HG03108 (cell line): ENCODE results near the gene LCNL1.

Source experiments
- ATAC-seq: cut with Tn5 transposase; IDR thresholded peaks from one replicate; pipeline ENCODE4 v1.9.1; 2021; ENCODE audit warnings: moderate library complexity; ENCODE audit not compliant: unreplicated experiment

LCNL1 gene

DNA sequence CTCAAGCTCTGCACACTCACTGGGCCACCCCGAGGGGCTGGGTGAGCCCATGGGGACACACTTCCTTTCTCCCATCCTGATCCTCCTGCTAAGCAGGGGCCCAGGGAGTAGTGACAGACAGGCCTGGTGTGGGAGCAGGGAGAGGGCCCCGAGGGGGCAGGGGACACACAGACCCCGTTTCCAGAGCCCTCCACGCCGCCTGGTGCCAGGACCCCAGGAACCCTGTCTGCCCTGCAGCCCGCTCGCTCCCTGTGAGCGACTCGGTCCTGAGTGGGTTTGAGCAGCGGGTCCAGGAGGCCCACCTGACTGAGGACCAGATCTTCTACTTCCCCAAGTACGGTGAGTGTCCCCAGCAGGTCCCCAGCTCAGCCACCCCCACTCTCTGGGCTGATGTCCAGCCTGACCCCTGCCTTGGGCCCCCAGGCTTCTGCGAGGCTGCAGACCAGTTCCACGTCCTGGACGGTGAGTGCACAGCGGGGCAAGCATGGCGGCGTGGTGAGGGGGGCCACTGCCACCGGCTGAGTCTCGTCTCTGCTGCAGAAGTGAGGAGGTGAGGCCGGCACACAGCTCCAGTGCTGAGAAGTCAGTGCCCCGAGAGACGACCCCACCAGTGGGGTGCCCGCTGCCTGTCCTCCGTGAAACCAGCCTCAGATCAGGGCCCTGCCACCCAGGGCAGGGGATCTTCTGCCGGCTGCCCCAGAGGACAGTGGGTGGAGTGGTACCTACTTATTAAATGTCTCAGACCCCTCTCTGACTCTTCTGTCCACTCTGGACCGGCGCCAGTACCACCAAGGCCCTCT is 36.4 kb upstream of the LCNL1 start:
- no peak for ATAC-seq

DNA sequence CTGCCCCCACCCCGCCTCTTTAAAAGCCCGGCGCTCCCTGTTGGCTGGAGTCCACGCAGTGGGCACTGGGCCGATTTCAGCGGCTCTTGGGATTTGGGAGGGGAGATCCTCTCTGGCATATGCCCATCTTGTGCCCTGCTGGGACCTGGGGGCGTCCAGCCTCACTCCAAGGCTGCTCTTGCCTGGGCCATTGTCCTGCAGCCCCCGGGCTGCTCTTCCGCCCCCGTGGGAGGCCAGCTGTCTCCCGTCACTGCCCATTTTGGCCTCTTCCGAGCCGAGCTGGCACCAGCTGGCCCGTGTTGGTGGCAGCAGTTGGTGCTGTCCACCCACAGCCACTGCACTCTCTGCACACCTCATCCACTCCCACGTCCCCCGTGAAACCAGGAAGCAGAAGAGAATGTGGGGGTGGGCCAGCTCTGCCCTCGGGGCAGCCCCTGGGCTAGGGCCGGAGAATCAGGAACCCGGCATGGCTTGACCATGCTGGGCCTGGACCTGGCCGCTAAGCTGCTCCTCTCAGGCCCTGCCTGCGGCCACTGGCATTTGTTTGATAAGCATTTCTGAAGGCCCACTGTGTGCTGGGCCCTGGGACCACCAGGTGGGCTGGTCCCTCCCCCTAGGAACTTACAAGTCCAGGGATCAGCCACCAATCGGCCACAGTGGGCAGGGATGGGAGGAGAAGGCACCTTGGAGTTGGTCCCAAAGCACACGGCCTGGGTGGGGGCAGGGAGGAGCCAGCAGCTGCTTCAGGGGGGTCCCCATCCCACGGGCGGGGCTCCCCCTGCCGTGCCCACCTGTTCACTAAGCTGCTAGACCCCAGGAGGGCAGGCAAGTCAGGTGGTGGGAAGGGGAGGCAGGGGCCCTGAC is 35.5 kb upstream of the LCNL1 start:
- ATAC-seq: no peak

DNA sequence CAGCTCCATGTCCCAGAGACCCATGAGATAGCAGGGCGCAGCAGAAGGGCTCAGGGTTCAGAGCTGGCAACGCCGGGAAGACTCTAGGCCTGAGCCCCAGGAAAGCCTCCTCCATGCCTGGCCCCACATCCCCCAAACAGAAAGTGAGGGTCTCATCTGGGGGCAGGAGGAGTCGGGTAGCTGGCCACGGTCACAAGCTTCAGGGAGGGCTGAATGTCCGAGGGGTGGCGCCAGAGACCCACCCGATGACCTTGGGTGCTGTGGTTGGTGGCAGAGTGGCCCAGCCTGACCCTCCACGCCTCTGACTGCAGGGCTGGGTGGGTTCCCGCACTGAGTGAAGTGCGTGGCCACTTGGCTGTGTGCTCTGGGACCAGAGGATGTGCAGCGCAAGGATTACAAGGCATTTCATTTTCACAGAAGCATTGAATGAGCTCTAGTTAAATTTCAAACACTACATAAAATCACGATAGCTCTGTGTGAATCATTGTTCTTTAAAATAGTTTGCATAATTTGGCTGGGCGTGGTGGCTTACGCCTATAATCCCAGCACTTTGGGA is 34.8 kb upstream of the LCNL1 start:
- ATAC-seq: no peak

DNA sequence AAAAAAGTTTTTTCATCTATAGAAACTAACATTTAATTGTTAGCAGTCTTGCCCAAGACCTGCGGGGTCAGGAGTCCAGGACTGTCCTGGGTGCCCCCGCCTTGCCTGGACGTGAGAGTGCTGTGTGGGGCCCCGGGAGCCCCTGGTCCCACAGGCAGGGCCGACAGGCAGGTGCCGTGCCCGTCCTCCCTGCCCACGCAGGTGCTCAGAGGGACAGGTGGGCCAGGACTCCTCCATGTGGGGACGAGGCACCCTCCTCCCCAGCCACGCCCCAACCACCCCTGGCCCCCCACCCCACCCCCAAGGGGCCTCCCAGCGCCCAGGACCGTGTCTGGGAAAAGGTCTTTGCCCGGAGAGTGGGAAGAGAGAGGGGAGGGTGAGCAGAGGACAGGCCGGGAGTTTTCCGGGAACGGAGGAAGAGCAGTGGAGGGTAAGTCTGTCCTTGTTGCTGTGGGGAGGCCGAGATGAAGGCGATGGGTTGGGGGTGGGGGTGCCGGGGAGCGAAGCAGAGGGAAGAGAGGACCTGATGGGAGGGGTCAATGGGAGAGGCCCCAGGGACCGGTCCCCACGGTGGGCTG is 33.5 kb upstream of the LCNL1 start:
- ATAC-seq: no peak

DNA sequence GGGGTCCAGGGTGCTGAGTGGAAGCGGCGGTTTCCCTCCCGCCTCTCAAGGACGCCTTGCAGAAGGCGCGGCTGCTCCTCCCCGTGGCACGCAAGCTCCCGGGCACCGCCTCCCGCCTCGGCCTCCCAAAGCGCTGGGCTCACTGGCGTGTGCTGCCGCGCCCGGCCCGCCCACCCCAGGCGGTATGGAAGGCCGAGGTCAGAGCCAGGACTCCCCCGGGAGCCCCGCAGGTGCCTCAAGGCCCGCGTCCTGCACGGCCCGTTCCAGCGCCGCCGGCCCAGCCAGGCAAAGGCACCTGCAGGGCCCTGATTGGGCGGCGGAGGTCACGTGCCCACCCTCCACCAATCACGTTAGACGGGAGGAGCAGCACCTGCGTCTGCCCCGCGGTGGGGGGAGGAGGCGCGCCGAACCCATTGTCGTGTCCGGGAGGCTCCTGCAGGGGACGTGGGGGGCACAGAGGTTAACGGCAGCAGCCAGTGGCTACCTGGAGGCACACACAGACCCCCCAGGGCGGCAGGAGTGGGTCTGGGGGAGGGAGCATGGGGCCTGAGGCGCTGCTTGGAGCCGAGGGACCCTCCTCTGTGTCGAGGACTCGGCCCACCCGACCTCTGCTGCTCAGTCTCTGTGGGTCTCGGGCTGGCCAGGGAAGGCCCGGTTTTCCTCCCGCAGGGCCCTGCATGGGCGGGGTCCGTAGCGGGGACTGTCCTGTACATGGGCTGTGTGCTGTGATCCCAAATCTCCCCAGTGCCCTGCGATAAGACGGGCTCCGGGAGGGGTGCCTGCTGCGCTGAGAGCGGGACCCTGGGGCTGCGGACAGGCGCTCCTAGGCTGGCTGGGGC is 32.8 kb upstream of the LCNL1 start:
- peak; percentile 79 for ATAC-seq

DNA sequence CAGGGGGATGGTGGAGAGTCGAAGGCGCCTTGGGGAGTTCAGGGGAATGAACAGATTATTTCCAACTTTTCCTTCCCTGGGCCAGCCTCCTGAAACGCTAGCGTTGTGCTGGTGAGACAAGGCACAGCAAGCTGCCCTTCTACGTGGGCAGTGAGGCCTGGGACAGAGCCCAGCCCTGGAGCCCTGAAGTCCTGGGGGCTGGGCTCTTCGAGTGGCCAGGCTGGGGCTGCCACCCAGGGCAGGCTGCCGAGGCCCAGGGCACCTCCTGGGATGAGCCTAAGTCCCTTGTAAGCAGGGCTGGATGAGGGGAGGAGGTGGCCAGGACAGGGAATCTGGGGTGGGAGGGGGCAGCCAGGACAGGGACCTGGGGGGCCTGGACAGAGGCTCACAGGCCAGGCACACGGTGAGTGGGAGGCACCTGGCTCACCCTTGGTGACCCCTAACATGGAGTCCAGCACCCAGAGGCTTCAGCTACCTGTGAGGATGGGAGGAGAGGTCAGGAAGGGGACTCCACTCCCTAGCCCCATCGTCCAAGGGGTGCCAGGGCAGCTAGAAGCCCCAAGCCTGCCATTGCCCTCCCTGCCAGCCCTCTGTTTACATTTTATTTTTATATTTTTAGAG is 32.0 kb upstream of the LCNL1 start:
- ATAC-seq: no peak

DNA sequence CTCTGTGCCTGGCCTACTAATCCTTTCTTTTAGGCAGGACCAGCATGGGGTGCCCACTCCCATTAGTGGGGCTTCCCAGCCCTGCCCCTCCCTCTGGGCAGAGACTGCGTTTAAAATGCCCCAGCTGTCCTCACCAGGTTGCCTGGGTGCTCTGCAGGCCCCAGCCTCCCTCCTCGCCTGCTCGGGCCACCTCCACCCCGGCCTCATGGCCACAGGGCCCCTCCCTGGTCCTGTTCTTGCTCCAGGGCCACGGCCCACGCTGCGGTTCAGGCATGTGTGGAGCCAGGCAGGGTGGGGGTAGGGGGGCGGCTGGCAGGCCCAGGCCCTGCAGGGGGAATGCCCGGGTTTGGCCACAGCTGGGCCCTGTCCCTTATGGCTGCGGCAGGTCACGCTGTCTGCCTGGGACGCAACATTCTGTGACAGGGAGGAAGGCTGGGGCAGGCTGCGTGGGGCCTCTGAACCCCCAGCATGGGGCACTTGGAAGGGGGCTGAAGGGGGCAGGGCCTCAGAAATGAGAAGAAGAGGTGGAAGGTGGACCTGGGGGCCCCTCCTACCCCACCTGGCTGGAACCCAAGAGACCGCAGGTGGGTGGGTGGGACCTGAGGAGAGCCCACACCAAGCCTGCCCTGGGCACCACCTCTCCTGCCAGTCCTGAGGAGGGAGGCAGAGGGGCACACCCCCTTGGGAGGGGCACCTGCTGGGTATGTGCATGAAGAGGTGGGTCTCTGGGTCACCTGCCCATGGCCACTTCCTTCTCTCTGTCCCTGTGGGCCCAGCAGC is 31.1 kb upstream of the LCNL1 start, which contains the start of gene LCN12:
TSS of gene LCN12 (plus strand) at position 733 of the 780 bp plus-strand sequence. CDS start 55 bp downstream, outside the sequence.
- no peak for ATAC-seq

DNA sequence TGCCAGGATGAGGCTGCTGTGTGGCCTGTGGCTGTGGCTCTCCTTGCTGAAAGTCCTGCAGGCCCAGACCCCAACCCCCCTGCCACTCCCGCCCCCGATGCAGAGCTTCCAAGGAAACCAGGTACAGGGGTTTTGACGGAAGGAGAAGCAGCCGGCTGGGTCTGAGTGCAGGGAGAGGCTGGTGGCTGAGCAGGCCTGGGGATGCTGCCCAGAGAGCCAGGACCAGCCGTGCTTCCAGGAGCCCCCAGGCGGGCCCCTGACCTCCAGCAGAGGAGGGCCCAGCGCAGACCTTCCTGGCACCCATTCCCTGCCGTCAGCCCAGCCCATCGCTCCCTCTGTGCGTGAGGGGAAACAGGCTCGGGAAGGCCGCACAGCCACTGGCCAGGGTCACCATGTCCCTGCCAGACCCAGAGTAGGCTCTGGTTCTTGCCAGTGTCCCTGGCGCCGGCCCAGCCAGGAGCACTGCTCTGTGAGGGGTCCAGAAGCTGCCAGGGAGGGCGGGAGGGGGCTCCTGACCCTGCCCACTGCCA is 30.4 kb upstream of the LCNL1 start:
- no peak for ATAC-seq

DNA sequence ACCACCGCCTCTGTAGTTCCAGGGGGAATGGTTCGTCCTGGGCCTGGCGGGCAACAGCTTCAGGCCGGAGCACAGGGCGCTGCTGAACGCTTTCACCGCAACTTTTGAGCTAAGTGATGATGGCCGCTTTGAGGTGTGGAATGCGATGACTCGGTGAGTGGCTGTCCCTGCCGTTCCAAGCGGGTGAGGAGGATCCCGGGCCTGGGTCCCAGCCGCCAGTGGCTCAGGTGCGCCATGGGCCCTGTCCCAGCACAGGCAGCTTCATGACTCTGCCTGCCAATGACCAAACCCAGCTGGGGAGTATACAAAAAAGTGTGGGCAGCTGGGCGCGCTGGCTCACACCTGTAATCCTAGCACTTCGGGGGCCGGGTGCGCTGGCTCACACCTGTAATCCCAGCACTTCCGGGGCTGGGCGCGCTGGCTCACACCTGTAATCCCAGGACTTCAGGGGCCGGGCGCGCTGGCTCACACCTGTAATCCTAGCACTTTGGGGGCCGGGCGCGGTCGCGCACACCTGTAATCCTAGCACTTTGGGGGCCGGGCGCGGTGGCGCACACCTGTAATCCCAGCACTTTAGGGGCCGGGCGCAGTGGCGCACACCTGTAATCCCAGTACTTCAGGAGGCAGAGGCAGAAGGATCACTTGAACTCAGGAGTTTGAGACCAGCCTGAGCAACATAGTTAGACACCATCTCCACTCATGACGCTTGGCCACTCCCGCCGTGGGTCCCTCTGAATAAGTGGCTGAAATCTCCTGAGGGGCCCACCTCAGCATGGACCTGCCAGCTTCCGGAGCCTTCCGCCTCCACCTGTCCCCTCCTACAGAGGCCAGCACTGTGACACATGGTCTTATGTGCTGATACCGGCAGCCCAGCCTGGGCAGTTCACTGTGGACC is 29.7 kb upstream of the LCNL1 start:
- ATAC-seq: no peak

DNA sequence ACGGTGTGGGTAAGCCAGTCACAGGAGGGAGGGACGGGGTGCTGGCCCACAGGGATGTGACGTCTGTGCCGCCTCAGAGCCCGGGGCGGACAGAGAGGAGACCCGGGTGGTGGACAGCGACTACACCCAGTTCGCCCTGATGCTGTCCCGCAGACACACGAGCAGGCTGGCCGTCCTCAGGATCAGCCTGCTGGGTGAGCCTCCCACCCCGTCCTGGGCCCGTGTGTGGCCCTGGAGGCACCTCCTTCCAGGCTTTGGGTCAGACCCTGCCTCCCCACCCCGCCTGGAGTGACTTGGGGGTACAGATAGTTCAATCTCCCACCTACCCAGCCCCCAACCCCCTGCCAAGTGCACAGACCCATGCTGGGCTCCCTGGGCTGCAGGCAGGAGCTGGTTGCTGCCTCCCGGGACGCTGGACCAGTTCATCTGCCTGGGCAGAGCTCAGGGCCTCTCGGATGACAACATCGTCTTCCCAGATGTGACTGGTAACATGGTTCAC is 29.0 kb upstream of the LCNL1 start:
- ATAC-seq: no peak

DNA sequence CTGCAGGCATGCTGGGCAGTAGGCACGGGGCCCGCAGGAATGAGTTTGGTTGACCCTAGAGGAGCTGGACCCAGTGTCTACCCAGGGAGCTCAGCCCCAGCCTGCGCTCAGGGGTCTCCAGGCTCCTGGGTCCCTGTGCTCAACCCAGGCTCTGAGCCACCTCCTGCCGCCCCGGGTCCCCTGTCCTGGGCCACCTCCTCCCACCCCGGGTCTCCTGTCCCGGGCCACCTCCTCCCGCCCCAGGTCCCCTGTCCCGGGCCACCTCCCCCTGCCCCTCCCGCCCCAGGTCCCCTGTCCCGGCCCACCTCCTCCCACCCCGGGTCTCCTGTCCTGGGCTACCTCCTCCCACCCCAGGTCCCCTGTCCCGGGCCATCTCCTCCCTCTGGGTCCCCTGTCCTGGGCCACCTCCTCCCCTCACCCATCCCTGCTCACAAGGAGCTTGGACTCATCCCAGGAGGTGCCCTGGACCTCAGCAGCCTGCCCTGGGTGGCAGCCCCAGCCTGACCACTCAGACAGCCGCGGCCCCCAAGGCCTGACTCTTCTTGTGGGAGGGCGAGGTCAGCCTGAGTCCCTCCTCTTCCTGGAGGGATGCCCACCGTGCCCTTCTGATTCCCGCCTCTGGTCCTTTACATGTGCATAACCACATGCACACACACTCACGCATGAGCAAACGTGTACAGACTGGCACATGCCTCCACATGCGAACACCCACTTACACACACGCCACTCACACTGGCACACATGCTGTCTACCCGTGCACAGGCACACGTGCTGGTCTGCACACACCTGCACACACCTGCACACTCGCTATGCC is 28.3 kb upstream of the LCNL1 start:
- ATAC-seq: no peak

DNA sequence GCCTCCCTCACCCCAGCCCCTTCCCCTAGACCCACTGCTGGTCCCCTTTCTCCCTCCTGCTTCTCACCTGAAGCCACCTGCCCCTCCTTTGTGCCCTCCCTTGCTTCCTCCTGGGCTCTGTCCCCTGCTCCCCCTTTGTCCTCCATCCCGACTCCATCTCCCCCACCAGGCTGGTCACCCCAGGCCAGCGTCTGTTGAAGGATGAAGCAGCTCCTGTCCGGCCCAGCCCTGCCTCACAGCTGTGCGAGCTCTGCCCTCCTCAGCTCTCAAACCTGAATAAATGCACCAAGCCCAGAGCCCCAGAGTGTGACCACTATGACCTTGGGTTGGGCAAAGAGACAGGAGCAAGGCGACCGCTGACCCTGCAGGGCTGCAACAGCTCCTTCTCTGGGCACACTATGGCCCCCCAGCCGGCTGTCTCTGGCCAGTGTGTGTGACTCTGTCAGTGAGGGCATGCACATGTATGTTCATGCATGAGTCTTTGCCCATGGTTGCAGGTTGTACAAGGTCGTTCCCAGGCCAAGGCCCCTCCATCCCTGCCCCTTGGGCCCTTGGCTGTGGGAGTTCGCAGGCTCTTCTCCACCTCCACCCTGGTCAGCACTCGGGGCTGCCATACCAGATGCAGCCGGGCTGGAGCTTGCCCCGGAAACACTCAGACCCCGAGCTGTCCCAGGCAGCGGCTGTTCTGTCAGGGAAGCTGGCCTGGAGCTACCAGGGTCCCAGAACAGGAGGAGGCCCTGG is 27.4 kb upstream of the LCNL1 start:
- ATAC-seq: no peak

DNA sequence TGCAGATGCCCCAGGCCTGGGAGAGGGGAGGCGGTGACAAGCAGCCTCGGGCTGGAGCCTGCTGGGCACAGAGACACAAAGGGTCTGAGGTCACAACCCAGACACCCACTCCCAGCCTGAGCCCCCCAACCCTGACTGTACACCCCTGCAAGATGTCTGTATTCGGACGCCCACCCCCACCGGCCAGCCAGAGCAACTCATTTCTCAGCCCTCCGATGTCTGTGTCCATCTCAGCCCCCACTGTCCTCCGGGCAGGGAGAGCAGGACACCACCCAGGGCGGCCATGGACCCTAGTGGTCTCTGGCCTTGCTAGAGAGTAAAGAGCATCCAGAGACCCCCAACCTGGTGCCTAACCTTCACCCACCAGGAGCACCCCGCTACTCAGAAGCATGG is 26.9 kb upstream of the LCNL1 start:
- ATAC-seq: no peak

DNA sequence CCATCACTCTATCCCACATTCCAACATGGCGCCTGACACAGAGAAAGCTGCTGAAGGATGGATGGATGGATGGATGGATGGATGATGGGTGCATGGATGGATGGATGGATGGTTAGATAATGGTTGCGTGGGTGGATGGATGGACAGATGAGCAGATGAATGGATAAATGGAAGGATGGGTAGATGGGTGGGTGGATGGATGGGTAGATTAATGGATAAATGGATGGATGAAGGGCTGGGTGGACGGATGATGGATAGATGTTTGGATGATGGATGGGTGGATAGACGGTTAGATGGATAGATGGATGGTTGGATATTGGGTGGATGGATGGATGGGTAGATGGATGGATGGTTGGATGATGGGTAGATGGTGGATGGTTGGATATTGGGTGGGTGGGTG is 26.2 kb upstream of the LCNL1 start:
- ATAC-seq: no peak

DNA sequence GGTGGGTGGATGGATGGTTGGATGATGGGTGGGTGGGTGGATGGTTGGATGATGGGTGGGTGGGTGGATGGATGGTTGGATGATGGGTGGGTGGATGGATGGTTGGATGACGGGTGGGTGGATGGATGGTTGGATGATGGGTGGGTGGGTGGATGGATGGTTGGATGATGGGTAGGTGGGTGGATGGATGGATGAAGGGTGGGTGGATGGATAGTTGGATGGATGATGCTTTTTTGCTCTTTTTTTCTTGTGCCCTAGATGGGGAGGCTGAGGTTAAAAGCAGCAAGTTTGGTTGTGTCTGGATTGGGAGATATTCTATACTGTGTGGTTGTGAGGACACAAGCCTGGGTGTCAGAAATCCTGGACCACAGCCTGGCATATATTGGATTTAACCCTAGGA is 25.3 kb upstream of the LCNL1 start:
- ATAC-seq: no peak

DNA sequence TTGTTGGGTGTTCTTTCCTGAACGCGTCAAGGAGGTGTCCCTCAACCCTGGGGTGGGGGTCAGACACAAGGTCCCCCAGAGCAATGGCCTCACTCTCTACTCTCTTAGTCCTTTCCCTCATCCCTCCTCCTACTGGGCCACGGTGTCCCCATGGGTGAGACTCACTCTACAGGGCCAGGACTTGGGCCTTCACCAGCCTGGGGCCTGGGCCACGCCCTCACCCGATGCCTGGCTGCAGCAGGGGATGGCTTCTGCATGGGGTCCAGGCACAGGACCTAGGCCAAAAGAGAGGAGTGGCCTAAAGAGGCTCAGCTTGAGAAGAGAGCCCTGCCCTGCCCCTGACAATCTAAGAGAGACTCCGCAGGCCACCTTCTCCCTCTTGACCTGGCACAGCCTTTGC is 24.9 kb upstream of the LCNL1 start:
- no peak for ATAC-seq
